SU-DHL-6 (cell line): Measurements from ENCODE around the gene CRELD1.

Experiments used
- H2AFZ ChIP-seq: fragments of 200-600 bp; sonication (generic); 2 replicates; pipeline ENCODE4 v1.6.1; 2014; ENCODE audit warnings: low read depth, mild to moderate bottlenecking, moderate library complexity, mixed read lengths, antibody characterized with exemption, low read length; ENCODE audit not compliant: severe bottlenecking
- H3F3A ChIP-seq: fragments of 200-600 bp; shearing (Covaris generic); 2 replicates; pipeline ENCODE4 v1.6.0; 2016; ENCODE audit warnings: antibody characterized with exemption, mild to moderate bottlenecking; ENCODE audit not compliant: insufficient read depth
- H3K27ac ChIP-seq: fragments of 200-600 bp; sonication (generic); 2 replicates; pipeline ENCODE4 v1.5.1; 2016; ENCODE audit warnings: low read depth, mild to moderate bottlenecking, low read length, moderate library complexity, mixed read lengths
- H3K27me3 ChIP-seq: fragments of 200-600 bp; sonication (generic), shearing (Covaris generic); 2 replicates; pipeline ENCODE4 v1.6.0; 2014; ENCODE audit warnings: mild to moderate bottlenecking, low read length
- H3K36me3 ChIP-seq: fragments of 200-600 bp; sonication (generic); 2 replicates; pipeline ENCODE4 v1.6.1; 2014; ENCODE audit warnings: mild to moderate bottlenecking, low read length, mixed read lengths
- H3K4me2 ChIP-seq: fragments of 300-600, 200-600 bp; shearing (Covaris generic), sonication (generic); 2 replicates; pipeline ENCODE4 v1.6.0; 2014; ENCODE audit warnings: low read length, low read depth, mild to moderate bottlenecking; ENCODE audit not compliant: poor library complexity, severe bottlenecking
- H3K4me3 ChIP-seq: fragments of 200-600 bp; sonication (generic); 2 replicates; pipeline ENCODE4 v1.5.1; 2014; ENCODE audit warnings: antibody characterized with exemption, low read length, mild to moderate bottlenecking, mixed read lengths; ENCODE audit not compliant: insufficient read depth, poor library complexity, severe bottlenecking
- H3K79me2 ChIP-seq: fragments of 200-600 bp; sonication (generic); 2 replicates; pipeline ENCODE4 v1.6.1; 2014; ENCODE audit warnings: mild to moderate bottlenecking, low read length, moderate library complexity; ENCODE audit not compliant: insufficient read depth
- H3K9ac ChIP-seq: fragments of 200-600 bp; sonication (generic); 2 replicates; pipeline ENCODE4 v1.7.0; 2014; ENCODE audit warnings: mild to moderate bottlenecking, low read length
- H3K9me2 ChIP-seq: fragments of 200-600 bp; sonication (generic); replicated peaks from 2 replicates; pipeline ENCODE4 v1.6.1; 2014; ENCODE audit warnings: low read length; ENCODE audit not compliant: insufficient read depth
- H3K9me3 ChIP-seq: fragments of 200-600 bp; sonication (generic); 2 replicates; pipeline ENCODE4 v1.6.1; 2014; ENCODE audit warnings: low read length, mixed read lengths; ENCODE audit not compliant: insufficient read depth
- H4K20me1 ChIP-seq: fragments of 200-600 bp; sonication (generic); 2 replicates; pipeline ENCODE4 v1.6.1; 2014; ENCODE audit warnings: low read depth, mild to moderate bottlenecking, antibody characterized with exemption, low read length, moderate library complexity, mixed read lengths
- EZH2phosphoT487 ChIP-seq: fragments of 200-600 bp; sonication (generic), shearing (Covaris generic); conservative IDR thresholded peaks from 2 replicates; pipeline ENCODE4 v1.6.1; 2018; ENCODE audit warnings: mild to moderate bottlenecking, antibody characterized with exemption, low read length, moderate library complexity, mixed read lengths
- TF ChIP-seq, protein P1 (sequence below): fragments of 200-600 bp; sonication (generic); IDR thresholded peaks from one replicate; pipeline ENCODE4 v1.5.1; 2017; ENCODE audit warnings: antibody characterized with exemption, mild to moderate bottlenecking, low read length, moderate library complexity; ENCODE audit not compliant: insufficient read depth, poor library complexity, severe bottlenecking

The CRELD1 gene, protein sequence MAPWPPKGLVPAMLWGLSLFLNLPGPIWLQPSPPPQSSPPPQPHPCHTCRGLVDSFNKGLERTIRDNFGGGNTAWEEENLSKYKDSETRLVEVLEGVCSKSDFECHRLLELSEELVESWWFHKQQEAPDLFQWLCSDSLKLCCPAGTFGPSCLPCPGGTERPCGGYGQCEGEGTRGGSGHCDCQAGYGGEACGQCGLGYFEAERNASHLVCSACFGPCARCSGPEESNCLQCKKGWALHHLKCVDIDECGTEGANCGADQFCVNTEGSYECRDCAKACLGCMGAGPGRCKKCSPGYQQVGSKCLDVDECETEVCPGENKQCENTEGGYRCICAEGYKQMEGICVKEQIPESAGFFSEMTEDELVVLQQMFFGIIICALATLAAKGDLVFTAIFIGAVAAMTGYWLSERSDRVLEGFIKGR

DNA sequence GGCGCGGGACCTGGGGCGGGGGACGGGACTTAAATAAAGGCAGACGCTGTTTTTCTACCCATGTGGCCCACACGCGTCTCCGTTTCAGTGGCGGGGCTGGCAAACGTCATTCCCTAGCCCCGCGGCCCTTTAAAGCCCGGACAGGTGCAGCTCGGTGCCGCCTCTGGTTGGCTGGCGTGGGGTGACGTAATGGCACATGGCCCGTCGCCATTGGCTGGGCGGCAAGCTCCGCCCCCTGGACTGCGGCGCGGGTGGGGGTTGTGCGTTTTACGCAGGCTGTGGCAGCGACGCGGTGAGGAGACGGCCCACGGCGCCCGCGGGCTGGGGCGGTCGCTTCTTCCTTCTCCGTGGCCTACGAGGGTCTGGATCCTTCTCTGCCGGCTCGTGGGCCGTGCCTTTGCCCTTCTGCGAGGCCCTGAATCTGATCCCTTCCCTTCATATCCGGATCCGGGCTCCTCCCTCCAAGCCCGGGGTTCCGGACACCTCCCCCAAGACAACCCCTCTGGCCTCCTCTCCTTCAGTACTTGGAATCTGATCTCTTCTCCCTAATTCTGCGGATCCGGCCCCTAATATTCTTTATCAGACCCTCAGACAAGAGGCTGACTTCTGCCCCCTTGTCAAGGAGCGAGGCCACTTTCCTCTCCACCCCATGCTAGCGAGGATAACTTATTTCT is at the start of gene CRELD1:
TSS of gene CRELD1 (plus strand) at position 274 of the 674 bp plus-strand sequence. CDS start 605 bp downstream, outside the sequence.
- H3K4me3 ChIP-seq = peak within 1 kb of the TSS; percentile 74
- no peaks in the 10 kb centered on the region for H3K27me3 ChIP-seq
- H3K4me2 ChIP-seq = peak within 1 kb of the TSS; percentile 82
- H3K9me3 ChIP-seq = no peaks in the 10 kb centered on the region
- H3K9me2 ChIP-seq = no peaks in the 10 kb centered on the region
- peak within 1 kb of the TSS; percentile 86 for H2AFZ ChIP-seq
- H3K36me3 ChIP-seq = no peaks in the 10 kb centered on the region
- H3K79me2 ChIP-seq = no peaks in the 10 kb centered on the region
- no peaks in the 10 kb centered on the region for H4K20me1 ChIP-seq
- TF ChIP-seq, protein P1, sequence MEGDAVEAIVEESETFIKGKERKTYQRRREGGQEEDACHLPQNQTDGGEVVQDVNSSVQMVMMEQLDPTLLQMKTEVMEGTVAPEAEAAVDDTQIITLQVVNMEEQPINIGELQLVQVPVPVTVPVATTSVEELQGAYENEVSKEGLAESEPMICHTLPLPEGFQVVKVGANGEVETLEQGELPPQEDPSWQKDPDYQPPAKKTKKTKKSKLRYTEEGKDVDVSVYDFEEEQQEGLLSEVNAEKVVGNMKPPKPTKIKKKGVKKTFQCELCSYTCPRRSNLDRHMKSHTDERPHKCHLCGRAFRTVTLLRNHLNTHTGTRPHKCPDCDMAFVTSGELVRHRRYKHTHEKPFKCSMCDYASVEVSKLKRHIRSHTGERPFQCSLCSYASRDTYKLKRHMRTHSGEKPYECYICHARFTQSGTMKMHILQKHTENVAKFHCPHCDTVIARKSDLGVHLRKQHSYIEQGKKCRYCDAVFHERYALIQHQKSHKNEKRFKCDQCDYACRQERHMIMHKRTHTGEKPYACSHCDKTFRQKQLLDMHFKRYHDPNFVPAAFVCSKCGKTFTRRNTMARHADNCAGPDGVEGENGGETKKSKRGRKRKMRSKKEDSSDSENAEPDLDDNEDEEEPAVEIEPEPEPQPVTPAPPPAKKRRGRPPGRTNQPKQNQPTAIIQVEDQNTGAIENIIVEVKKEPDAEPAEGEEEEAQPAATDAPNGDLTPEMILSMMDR = no peak
- no peak for TF ChIP-seq EZH2phosphoT487
- peak within 1 kb of the TSS; percentile 64 for H3K27ac ChIP-seq
- 0 out of 2 replicates have a peak, but pooled peaks cover 4% of the 10 kb centered on the region for H3F3A ChIP-seq
- H3K9ac ChIP-seq = peak within 1 kb of the TSS; percentile 74

DNA sequence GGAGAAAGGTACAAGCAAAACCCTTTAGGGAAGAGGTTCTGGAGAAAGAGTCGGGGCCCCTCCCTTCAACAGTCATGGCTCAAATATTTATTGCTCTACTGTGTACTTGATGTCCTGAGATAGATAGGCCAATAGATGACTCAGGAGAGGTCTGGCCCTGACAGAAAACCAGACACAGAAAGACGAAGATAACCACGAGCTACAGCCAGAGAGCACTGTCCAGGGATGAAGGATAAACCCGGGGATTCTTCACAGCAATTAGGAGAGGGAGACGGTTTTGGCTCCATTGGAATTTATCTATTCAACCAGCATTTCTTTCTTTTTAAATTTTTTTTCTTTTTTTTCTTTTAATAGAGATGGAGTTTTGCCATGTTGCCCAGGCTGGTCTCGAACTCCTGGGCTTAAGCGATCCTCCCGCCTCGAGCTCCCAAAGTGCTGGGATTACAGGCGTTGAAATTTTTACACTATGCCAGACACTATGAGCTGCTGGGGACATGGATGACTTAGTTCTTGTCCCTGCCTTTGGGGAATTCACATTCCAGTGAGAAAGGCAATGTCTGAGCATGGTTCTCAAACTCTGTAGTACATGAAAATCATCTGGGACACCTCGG is 49.0 kb upstream of the CRELD1 start:
- no peaks in the 10 kb centered on the region for H3K9me2 ChIP-seq
- no peaks in the 10 kb centered on the region for H3K79me2 ChIP-seq
- H3K9ac ChIP-seq = no peak overlapping the region
- 0 out of 2 replicates have a peak, but pooled peaks cover 2% of the 10 kb centered on the region for H3F3A ChIP-seq
- TF ChIP-seq, protein P1 = no peak
- TF ChIP-seq EZH2phosphoT487 = no peak
- H3K4me3 ChIP-seq = no peak overlapping the region
- H3K36me3 ChIP-seq = no peaks in the 10 kb centered on the region
- H2AFZ ChIP-seq = no peak overlapping the region
- H3K27me3 ChIP-seq = no peaks in the 10 kb centered on the region
- no peak overlapping the region for H3K27ac ChIP-seq
- H3K4me2 ChIP-seq = no peak overlapping the region
- H3K9me3 ChIP-seq = no peaks in the 10 kb centered on the region
- no peaks in the 10 kb centered on the region for H4K20me1 ChIP-seq

DNA sequence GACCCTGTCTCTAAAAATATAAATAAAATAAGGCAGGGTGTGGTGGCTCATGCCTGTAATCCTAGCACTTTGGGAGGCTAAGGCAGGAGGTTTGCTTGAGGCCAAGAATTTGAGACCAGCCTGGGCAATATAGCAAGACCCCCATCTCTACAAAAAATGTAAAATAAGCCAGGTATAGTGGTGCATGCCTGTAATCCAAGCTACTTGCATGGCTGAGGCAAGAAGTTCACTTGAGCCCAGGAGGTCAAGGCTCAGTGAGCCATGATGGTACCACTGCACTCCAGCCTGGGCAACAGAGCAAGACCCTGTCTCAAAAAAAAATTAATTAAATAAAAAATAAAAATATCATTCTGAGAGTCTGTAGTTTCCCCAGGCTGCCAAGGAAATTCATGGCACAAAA is 47.3 kb upstream of the CRELD1 start:
- H3F3A ChIP-seq = 0 out of 2 replicates have a peak, but pooled peaks cover 3% of the 10 kb centered on the region
- H3K4me2 ChIP-seq = no peak overlapping the region
- no peaks in the 10 kb centered on the region for H3K9me3 ChIP-seq
- H3K27me3 ChIP-seq = no peaks in the 10 kb centered on the region
- no peak overlapping the region for H3K9ac ChIP-seq
- H3K9me2 ChIP-seq = no peaks in the 10 kb centered on the region
- H3K4me3 ChIP-seq = no peak overlapping the region
- no peak overlapping the region for H2AFZ ChIP-seq
- H3K79me2 ChIP-seq = peaks cover 9% of the 10 kb centered on the region
- H3K36me3 ChIP-seq = no peaks in the 10 kb centered on the region
- TF ChIP-seq, protein P1 = no peak
- H4K20me1 ChIP-seq = no peaks in the 10 kb centered on the region
- H3K27ac ChIP-seq = no peak overlapping the region
